Coronary artery (tissue), 2 donors: ENCODE measurements around the gene GRB10.

Experiments
- DNase-seq: peaks from one replicate; pipeline ENCODE4 v3.0.0-alpha.2; 2017; ENCODE audit warnings: low spot score
- H3K27ac ChIP-seq, 2 donors: fragments of 200-600 bp; sonication (generic); one replicate each; pipeline ENCODE4 v1.5.1; 2016 to 2019
- H3K4me3 ChIP-seq: fragments of 200-600 bp; sonication (generic); 2 replicates; pipeline ENCODE4 v1.5.1; 2016; ENCODE audit warnings: mild to moderate bottlenecking, moderate library complexity
- CTCF ChIP-seq: fragments of 200-600 bp; sonication (generic); IDR thresholded peaks from one replicate; pipeline ENCODE4 v1.5.1; 2019; ENCODE audit warnings: antibody characterized with exemption

GRB10 gene

DNA sequence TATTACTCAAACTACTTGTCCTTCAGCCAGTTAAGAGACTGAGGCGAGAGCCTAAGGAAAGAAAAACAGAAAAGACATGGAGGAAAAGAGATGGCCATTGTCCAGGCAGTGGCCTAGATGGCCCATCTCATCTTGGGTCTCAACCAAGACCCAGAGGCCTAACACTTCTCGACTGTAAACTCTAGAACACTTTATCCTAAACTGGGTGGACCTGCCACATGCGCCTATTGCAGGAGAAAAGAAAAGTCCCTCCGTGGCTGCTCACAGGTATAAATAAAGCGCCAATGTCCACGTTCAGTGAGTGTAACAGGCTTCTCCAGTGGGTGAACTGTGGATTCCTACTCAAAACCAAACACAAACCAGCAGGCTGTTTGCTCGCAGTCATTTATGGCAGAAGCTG, 124.8 kb downstream of the GRB10 start:
- Histone ChIP-seq H3K27ac (peak overlapping the region; percentile 78 to 87), H3K4me3 (peak overlapping the region; percentile 33)
- no peak for TF ChIP-seq CTCF
- peak; percentile 72 for DNase-seq

- Histone ChIP-seq H3K27ac (peak overlapping the region; percentile 78 to 87), H3K4me3 (peak overlapping the region; percentile 39)
- DNase-seq, result peak; percentile 93
- no peak for TF ChIP-seq CTCF
These were observed 125.3 kb downstream of the GRB10 start for GRCh38 chr7:50657341-50657873.

DNA sequence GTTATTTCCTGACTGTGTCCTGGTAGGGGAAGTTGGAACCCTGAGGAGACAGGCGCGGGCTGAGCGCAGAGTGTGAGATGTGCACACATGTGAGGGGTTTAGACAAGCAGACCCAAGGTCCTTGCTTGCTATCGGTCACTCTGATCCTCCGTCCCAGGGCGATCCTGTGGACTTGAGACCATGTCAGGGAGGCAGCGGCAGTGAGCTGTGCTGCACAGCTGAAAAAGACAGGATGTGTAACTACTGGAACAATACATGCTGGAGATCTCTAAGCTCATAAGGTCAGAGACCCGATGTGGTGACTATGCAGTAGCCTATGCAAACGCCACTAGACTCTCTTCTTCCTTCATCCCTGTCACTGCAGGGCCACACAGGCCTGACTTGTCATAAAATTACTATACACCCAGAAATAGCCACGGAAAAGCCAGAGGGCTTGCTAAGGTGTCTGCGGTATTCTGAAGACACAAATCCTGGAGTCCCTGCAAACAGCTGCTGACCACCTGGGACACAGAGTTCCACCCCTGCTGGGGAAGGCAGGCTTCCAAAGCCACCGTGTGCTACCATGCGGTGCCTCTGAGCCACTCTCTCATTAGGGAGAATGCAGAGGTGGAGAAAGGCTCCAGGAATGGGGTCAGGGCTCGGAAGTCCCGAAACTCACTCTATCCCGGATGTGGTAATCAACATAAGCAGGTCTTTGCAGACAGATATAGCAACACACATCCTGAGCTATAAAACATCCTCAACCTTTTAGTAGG, 126.4 kb downstream of the GRB10 start:
- TF ChIP-seq CTCF, result no peak
- peak; percentile 70 for DNase-seq
- H3K27ac ChIP-seq, result peak overlapping the region; percentile 63 to 87
- H3K4me3 ChIP-seq, result no peak overlapping the region

- H3K4me3 ChIP-seq, result no peak overlapping the region
- DNase-seq, result peak; percentile 33
- H3K27ac ChIP-seq, result peak overlapping the region in 1 of 2 donors; percentile 87
- no peak for TF ChIP-seq CTCF
These were observed 127.2 kb downstream of the GRB10 start for GRCh38 chr7:50655490-50655889.

DNA sequence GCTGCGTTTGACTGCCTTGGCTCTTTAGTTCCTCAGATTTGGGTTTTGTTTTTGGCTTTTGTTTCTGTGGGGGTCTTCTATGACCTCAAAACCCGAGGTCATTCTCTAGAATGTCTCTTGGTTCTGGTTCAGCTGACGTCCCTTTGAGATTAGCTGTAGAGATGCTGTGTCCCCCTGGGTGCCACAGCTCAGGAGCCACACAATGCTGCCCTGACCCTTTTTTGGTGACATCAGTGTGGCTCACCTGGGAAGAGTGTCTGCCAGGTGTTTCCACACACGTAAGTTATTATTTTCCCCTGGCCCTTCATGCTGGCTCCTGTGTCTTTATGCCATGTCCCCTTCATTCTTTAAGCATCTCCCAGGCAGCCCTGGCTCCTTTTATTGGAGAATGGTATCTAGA, 127.7 kb downstream of the GRB10 start:
- H3K27ac ChIP-seq, result peak overlapping the region; percentile 60 to 87
- no peak for TF ChIP-seq CTCF
- no peak overlapping the region for H3K4me3 ChIP-seq
- peak; percentile 53 for DNase-seq

GRCh38 chr7:50653981-50654425, 128.7 kb downstream of the GRB10 start:
- no peak for TF ChIP-seq CTCF
- DNase-seq, result peak; percentile 81
- no peak overlapping the region for H3K4me3 ChIP-seq
- H3K27ac ChIP-seq, result peak overlapping the region; percentile 60 to 87
